HG03025 (cell line): ENCODE results near the gene CFAP61.
"Not testable (repeated sequence)": the region's sequence is repeated elsewhere in the genome, so short reads cannot be mapped to it uniquely, and the experiment has no call there.

Experiments
- ATAC-seq: cut with Tn5 transposase; IDR thresholded peaks from one replicate; pipeline ENCODE4 v1.9.1; 2021; ENCODE audit warnings: mild to moderate bottlenecking, moderate library complexity; ENCODE audit not compliant: unreplicated experiment, low FRiP score

The CFAP61 gene, protein sequence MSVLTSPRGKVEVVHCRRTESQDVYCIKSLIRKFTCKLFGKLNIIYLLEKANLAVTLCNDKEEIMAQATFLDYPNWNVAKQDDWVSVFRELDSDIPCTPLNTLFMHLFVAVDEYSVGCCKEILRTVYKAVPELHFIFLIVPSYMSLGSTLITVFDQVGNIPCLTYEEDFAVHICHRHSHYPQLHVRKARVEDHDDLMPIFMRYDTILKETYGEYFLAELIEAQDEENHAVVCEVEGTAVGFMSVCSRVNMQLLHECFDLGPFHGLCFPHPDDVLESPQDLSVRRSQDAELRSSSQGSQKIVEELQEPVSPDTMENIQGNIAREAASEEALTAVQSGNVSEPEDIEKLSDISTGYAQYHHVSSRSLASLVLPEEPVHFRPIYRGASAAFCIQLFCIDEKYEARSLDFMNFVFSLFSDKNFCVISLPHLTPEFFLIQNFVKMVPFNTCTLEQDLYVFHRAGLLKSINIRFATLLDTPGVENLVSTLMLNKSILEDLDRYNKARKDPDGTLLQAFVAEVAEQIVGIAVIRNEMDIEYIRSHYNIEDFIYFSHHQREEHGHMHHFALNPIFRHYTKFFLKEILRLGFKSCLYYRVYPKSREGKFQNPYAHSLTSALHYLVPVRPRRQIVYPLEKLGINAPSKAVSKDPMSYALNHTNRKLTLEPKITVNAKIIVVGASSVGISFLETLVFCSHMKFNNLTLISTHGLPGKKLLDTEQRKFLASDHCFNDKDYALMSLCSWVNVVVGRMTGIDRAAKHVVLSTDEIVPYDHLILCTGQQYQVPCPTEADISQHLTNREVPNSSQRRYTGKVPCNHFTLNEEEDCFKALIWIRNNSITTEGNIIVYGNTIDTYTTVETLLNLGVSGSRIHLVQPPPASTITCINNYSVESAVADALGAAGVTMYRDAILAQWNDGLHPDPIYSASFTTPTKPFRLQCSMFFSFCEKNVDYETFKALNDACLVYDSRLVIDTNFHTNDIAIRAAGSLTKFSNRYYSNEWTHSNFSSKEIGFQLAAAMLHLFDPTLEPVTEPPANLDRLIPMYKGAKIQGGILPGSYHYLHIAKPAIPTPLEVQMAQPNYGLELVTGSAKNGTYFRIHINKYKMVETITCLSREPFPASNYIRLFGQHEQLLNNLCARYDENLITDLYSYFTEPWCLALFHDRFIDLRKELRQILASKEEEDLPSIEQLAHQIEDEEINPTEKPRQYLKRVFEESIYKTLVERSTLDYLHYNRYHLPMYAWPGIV

GRCh38 chr20:20052074-20052970 is at the start of gene CFAP61, which contains the start of gene CRNKL1:
Gene CFAP61 (plus strand): TSS chr20:20052532. CDS start chr20:20056654, 4,122 bp downstream.
Gene CRNKL1 (minus strand): TSS chr20:20052466. CDS start chr20:20052342, 124 bp downstream.
- peak; percentile 95 for ATAC-seq

GRCh38 chr20:20003031-20003954 is 49.0 kb upstream of the CFAP61 start:
- ATAC-seq, result no peak

- not testable (repeated sequence) for ATAC-seq
These were observed 48.4 kb upstream of the CFAP61 start for GRCh38 chr20:20003955-20004322.

GRCh38 chr20:20005342-20005741 is 47.0 kb upstream of the CFAP61 start:
- ATAC-seq, result no peak

DNA sequence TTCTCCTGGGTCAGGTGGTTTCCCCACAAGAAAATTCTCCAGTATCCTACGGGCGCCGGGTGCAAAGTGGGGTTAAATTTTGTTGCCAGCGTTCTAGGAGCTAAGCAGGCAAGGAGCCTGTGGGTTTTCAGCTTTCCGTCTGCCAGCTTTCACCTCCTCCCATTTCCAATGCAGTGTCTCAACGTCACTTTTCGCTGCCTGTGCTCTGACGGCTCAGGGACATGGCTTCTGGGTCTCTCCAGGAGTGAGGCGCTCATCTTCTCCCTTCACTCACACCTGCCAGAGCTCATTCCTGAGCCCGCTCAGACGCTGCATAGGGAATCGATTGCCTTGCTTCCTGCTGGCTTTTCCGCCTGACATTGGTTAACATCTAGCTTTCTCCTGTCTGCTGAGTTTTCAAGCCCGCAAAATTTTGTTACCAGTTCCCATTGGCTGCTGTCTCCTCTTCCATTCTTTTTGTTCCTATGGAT is 42.5 kb upstream of the CFAP61 start:
- no peak for ATAC-seq

DNA sequence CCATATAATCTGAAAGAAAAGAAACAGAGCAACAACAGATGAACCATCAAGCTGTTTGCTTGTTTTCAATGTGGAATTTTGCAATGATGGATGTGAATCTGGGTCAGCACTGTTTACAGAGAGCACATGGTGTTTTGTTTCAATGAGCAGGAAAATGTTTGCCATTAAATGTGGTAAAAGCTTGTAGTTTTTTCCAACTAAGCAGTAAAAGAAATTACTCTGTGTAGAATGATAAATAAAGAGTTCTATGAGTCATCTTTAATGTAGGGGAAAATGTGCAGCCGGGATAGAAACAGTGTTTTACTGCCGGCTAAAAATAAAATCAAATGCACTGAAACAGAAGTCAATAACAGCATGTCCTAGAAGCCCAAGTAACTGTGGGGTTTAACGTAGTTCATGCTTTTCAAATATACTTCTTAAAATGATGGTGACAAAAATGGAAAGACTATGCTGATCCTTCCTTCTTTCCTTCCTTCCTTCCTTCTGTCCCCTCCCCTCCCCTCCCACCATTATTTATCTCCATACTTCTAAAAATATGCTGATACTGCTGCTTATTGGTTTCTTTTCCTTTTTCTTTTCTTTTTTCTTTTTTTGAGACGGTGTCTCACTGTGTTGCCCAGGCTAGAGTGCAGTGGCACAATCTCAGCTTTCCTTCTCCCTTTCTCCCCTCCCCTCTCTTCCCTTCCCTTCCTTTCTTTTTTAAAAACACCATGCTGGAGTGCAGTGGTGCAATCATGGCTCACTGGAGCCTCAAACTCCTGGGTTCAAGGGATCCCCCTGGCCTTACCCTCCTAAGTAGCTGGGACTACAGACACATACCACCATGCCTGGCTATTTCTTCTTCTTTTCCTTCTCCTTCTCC is 41.5 kb upstream of the CFAP61 start:
- ATAC-seq, result no peak

DNA sequence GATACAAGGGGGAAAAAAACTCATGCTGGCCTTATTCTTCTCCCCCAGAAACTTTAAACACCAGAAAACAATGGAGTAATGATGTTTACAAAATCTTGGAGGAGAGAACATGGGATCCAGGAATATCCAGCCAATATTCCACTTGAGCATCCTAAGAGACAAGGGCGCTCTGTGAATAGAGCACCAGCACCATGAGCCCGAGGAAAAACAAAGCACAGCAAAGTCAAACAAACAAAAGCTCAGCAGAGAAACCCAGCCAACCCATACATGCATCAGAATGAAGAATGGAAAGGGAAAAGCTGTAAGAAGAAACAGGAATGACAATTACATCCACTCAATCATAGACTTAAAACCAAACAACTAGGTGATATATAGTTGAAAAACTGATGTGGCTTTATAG is 39.8 kb upstream of the CFAP61 start:
- no peak for ATAC-seq

DNA sequence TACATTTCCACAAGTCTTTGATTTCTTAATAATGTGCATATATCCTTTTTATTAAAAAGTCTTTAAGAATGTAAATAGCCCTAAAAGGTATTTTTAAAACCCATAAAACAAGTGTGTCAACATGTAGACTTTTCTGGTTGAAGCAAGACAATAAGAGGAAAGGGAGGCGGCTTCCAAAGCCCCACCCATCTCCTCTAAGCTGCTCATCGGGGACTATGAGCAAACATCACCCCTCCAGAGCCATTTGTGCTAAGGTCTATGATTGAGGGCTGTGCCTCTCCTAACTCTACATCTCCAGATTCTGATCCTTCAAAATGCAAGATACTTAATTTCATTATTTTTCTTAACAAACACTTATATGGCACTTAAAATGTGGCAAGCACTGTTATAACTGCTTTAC is 37.7 kb upstream of the CFAP61 start:
- ATAC-seq, result no peak

GRCh38 chr20:20017001-20017843 is 35.1 kb upstream of the CFAP61 start, which contains the start of gene NAA20:
Gene NAA20 (plus strand): TSS chr20:20017362. CDS start chr20:20017397, 35 bp downstream.
- peak; percentile 92 for ATAC-seq

DNA sequence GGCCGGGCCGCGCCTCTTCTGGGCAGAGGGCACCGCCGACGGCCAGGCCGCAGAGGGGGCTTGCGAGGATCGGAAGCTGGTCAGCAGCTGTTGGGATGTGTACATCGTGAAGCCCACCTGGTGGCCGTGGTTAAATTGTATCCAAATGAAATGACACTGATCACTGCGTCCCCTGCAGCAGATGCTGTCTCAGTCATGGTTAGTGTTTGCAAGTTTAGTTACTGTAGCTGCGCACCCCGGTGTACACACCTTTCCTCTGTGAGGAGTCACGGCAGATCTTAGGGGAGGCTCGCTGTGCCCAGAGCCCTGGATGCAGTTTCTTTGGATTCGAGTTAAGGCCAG is 34.5 kb upstream of the CFAP61 start:
- peak; percentile 9 for ATAC-seq

GRCh38 chr20:20018366-20018765 is 34.0 kb upstream of the CFAP61 start:
- no peak for ATAC-seq

DNA sequence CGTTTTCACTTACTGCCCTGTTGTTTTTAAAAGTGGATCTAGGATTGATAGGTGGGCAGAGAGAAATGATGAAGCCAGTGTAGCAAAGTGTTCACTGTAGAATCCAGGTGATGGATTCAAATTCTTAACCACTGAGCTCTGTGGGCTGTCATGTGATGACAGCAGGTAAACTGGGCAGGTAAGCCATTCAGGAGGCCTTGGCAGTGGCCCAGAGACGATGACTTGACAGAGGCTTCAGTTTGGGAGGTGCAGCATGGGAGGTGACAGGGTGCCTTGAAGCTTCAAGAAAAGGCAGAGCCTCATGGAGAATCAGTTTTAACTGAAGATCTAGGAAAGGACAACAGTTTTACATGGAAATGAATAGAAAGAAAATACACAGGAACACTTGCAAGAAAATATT is 33.2 kb upstream of the CFAP61 start:
- no peak for ATAC-seq

- no peak for ATAC-seq
These were observed 31.4 kb upstream of the CFAP61 start for GRCh38 chr20:20020908-20021307.

DNA sequence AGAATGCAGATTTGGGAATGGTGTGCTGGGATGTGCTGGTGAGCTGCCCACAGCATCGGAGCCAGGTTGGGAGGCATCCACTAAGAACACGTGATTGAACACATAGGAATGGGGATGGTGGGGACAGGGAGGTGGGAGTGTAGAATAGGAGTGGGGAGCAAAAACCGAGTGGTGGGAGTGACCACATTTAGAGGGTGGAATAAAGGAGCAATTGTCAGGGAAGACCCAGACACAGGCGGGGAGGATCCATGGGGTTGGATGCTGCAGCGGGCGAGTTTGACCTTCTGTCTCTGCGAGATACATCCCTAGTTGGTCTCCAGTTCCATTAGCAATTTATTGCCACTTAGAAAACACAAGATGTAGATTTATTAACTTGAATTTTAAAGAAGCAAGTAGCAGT is 30.5 kb upstream of the CFAP61 start:
- no peak for ATAC-seq

DNA sequence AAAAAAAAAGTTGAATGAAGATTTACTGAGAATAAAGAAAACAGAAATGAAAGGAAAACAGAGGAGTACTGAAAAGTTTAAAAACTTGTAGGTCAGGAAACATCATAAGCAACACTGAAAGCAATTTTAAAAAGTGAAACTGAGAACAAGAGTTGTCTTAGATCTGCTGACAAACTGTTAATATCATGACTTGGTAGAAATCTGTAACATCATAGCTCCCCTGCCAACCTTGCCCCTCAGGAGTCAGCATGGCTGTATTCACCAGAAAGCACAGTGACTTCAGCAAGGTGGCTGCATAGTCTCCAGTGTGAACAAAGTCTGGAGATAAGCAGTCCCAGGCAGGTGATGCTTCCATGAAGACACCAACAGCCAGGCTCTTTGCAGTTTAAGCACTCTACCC is 29.8 kb upstream of the CFAP61 start:
- ATAC-seq, result peak; percentile 57

DNA sequence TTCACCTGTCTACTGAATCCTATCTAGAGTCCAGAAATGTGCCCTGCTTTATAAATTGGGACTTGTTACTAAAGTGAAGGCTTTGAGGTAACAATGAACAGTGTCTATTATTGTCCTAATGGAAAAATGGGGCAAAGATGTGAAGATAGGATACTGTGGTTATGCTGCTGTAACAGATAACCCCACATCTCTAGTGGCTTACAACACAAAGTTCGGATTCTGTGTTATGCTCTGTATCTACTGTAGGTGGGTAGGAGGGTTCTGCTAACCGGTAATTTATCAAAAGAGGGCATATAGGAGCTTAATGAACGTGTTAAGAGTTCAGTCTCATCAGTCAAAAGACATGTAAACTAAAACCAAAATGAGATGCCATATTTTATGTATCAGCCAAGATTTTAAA is 28.9 kb upstream of the CFAP61 start:
- ATAC-seq, result no peak

GRCh38 chr20:20024942-20025341 is 27.4 kb upstream of the CFAP61 start:
- no peak for ATAC-seq
